ENCODE measurements around the gene CCDC57.

GRCh38 chr17:82060614-82061013, 152.0 kb downstream of the CCDC57 start:
- TF ChIP-seq POLR2A (IDR thresholded peaks at IDR 0.05; ENCODE audit: low read depth, low read length) = no peak
- no peak for TF ChIP-seq CTCF (conservative IDR thresholded peaks at IDR 0.05; ENCODE audit: low read depth, low read length)
- no peak for TF ChIP-seq SMC3 (IDR thresholded peaks at IDR 0.05; ENCODE audit: low read depth, low read length)
- no peak for TF ChIP-seq RFX5 (IDR thresholded peaks at IDR 0.05; ENCODE audit: low read depth, low read length)

Data from IMR-90 (cell line).